ENCODE data around the gene RTN4IP1. TPM values are rescaled to one million over a fixed set of nuclear protein-coding genes. Genes with fewer than 3 reads are reported as not detected.
"Not testable (repeated sequence)": the region's sequence is repeated elsewhere in the genome, so short reads cannot be mapped to it uniquely, and the experiment has no call there.

The RTN4IP1 gene
- total and polyA plus RNA-seq, 7 donors, result 10.0 to 25.6 (median 11.6) TPM

DNA sequence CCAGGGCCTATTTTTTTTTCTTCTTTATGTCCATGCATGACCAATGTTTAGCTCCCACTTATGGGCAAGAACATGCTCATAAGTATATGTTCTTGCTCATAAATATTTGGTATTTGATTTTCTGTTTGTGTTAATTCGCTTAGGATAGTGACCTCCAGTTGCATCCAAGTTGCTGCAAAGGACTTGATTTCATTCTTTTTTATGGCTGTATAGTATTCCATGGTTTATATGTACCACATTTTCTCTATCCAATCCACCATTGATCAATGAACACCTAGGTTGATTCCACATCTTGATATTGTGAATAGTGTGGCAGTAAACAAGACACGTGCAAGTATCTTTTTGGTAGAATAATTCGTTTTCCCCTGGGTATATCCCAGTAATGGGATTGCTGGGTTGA lies 78.1 kb downstream of the RTN4IP1 start:
- DNase-seq, result no peak

DNA sequence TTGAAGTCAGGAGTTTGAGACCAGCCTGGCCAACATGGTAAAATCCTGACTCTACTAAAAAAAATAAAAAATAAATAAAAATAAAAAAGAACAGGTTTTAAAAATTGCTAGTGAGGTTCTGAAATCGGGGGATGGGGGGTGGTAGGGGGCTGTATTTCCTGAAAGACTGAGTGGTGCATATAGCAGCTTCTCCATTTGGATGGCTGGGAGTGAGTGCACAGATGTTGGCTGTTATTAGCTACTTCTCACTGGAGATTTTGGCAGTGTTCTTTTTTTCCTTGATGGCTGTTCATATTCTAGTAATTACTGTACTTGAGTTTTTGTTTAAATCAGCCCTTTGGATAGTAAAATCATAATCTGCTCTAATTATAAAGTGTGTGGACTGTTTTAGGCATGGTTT lies 79.8 kb downstream of the RTN4IP1 start:
- peaks cover 0 to 5% of the 10 kb centered on the region in 2 donors for H3K36me3 ChIP-seq (ENCODE audit: insufficient read depth in 1 of 2, low read depth in 1 of 2)
- no peaks in the 10 kb centered on the region for H3K9me3 ChIP-seq
- TF ChIP-seq, protein P1, sequence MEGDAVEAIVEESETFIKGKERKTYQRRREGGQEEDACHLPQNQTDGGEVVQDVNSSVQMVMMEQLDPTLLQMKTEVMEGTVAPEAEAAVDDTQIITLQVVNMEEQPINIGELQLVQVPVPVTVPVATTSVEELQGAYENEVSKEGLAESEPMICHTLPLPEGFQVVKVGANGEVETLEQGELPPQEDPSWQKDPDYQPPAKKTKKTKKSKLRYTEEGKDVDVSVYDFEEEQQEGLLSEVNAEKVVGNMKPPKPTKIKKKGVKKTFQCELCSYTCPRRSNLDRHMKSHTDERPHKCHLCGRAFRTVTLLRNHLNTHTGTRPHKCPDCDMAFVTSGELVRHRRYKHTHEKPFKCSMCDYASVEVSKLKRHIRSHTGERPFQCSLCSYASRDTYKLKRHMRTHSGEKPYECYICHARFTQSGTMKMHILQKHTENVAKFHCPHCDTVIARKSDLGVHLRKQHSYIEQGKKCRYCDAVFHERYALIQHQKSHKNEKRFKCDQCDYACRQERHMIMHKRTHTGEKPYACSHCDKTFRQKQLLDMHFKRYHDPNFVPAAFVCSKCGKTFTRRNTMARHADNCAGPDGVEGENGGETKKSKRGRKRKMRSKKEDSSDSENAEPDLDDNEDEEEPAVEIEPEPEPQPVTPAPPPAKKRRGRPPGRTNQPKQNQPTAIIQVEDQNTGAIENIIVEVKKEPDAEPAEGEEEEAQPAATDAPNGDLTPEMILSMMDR (IDR thresholded peaks at IDR 0.05), result no peak
- 73 to 80% (median 78%) methylated on average over 1 of the region's 1 CpG for whole genome bisulfite sequencing, 3 donors
- no peak for DNase-seq
- H3K27ac ChIP-seq, result no peak overlapping the region
- no peak overlapping the region for H3K4me3 ChIP-seq
- ATAC-seq, result no peak
- H3K27me3 ChIP-seq (ENCODE audit: insufficient read depth in 3 of 3, low read length in 2 of 3), result no peaks in the 10 kb centered on the region
- intact Hi-C loops (cut with DNase I), result no loop called here
- peaks cover 4% of the 10 kb centered on the region for H3K4me1 ChIP-seq

More for the DNA sequence above, 78.1 kb downstream of the RTN4IP1 start:
- no peak for ATAC-seq
- Histone ChIP-seq H3K4me3 (no peak overlapping the region), H3K27me3 (ENCODE audit: insufficient read depth in 3 of 3, low read length in 2 of 3) (no peaks in the 10 kb centered on the region), H3K4me1 (peaks cover 4% of the 10 kb centered on the region), H3K9me3 (no peaks in the 10 kb centered on the region), H3K36me3 (ENCODE audit: insufficient read depth in 1 of 2, low read depth in 1 of 2) (peaks cover 0 to 5% of the 10 kb centered on the region in 2 donors), H3K27ac (no peak overlapping the region)
- TF ChIP-seq, protein P1 (IDR thresholded peaks at IDR 0.05), result no peak
- 79 to 94% (median 91%) methylated on average over 3 of the region's 3 CpGs for WGBS, 3 donors
- intact Hi-C loops (cut with DNase I), result no loop called here

DNA sequence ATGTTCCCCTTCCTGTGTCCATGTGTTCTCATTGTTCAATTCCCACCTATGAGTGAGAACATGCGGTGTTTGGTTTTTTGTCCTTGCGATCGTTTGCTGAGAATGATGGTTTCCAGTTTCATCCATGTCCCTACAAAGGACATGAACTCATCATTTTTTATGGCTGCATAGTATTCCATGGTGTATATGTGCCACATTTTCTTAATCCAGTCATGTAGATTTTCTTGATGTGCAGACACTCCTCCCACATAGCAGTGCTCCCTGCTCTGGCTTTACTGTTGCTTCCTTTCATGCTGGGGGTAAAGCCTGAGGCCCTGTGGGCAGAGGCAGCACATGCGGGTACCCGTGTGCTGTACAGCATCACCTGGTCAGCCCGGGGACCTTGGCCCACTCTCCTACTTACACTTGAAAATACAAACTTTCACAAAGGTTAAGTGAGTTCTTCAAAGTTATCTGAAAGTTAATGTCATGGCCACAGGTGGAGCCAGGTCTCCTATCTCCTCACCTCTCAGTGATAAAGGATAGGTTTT lies 80.3 kb downstream of the RTN4IP1 start:
- ATAC-seq, result not testable (repeated sequence)

DNA sequence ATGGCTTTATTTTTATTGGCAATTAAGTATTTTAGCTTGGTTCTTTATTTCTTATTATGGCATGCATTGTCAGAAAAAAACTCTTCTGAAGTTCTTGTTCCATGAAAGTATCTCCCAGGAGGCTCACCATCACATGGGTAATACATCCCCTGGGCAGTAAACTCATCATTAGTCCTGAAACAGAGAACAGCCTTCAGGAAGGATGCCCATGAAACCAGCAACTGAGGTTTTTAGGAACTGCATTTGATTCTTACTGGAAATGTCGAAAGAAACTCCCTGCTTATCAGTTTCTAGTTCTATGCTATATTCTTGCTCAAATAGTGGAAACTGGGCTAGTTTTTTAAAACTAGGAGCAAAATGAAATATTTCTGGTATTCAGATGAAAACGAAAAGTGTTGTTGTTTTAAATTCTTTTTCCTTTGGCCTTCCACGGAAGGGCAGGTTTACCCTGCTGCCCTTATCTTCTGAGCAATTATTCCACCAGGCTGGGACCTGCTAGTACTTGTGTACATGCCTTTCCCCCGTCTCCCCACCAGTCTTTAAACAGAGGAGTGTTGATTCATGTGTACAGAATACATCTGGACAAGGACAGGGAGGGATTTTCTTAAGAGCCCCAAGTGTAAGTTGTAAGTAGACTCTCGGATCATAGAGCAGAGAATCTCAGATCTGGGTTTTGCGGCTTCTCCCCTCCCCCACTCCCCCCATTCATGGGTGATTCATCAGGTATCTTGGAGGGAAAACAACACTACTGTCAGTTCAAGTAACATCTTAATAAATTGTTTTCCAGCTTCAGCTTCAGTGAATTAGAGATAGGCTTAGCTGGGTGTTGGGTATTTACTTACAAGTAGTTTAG lies 81.5 kb downstream of the RTN4IP1 start:
- H3K36me3 ChIP-seq (ENCODE audit: insufficient read depth in 1 of 2, low read depth in 1 of 2), result no peaks in the 10 kb centered on the region
- H3K4me3 ChIP-seq, result no peak overlapping the region
- H3K27me3 ChIP-seq (ENCODE audit: insufficient read depth in 3 of 3, low read length in 2 of 3), result no peaks in the 10 kb centered on the region
- H3K4me1 ChIP-seq, result peaks cover 4% of the 10 kb centered on the region
- 50 to 67% (median 62%) methylated on average over 6 of the region's 6 CpGs for WGBS, 3 donors
- TF ChIP-seq, protein P1 (IDR thresholded peaks at IDR 0.05), result no peak
- H3K9me3 ChIP-seq, result no peaks in the 10 kb centered on the region
- intact Hi-C loops (cut with DNase I), result no loop called here
- peak overlapping the region; percentile 38 for H3K27ac ChIP-seq
- DNase-seq (no peak), ATAC-seq (no peak)

More for the DNA sequence above, 80.3 kb downstream of the RTN4IP1 start:
- H3K36me3 ChIP-seq (ENCODE audit: insufficient read depth in 1 of 2, low read depth in 1 of 2); H3K4me1 ChIP-seq; intact Hi-C loops (cut with DNase I); DNase-seq; H3K27ac ChIP-seq; H3K9me3 ChIP-seq; H3K4me3 ChIP-seq; H3K27me3 ChIP-seq (ENCODE audit: insufficient read depth in 3 of 3, low read length in 2 of 3): not testable (repeated sequence)
- WGBS, 3 donors, result 96 to 99% (median 97%) methylated on average over 3 of the region's 6 CpGs

DNA sequence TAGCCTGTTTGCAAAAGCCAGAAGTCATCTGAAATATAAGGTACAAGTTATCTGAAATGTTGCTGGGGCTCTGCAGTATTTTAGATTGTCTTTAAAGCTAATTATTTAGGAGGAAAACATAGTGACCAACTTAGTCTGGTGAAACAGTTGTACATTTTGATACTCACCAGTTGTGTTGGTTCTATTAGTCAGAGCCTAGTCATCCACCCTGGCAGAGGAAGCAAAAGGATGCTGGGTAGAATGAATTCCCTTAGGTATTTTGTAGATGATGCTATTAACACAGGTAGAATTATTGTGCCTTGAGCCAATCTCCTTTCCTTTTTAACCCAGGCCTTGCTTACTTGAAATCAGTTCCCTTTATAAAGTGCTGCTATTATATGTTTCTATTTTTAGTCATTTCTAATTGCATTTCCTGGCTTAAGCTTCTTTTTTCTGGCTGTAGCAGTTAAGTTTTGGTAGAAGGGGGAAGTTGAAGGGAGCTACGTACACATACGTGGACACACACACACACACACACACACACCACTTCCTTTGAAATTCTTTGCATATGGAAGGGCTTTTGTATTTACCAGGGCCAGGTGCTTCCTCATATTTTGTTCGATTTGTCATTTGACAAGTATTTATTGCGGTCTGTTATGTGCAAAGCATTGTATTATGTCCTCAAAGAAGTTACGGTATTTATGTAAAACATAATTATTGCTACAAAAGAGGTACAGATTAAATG lies 82.4 kb downstream of the RTN4IP1 start:
- DNase-seq (no peak), ATAC-seq (peak in 1 of 4 donors; percentile 51)
- Histone ChIP-seq H3K4me3 (no peak overlapping the region), H3K36me3 (ENCODE audit: insufficient read depth in 1 of 2, low read depth in 1 of 2) (no peaks in the 10 kb centered on the region), H3K4me1 (peaks cover 4% of the 10 kb centered on the region), H3K9me3 (no peaks in the 10 kb centered on the region), H3K27me3 (ENCODE audit: insufficient read depth in 3 of 3, low read length in 2 of 3) (no peaks in the 10 kb centered on the region), H3K27ac (no peak overlapping the region)
- TF ChIP-seq, protein P1 (IDR thresholded peaks at IDR 0.05), result no peak
- 38 to 64% (median 57%) methylated on average over 5 of the region's 5 CpGs for WGBS, 3 donors
- intact Hi-C loops (cut with DNase I), result no loop called here

All from psoas muscle (tissue), 8 donors.